Heart right ventricle (tissue), 16 donors: Measurements from ENCODE around the gene NCBP3. TPM values are rescaled to one million over a fixed set of nuclear protein-coding genes. Genes with fewer than 3 reads are reported as not detected.
"Not testable (repeated sequence)": the region's sequence is repeated elsewhere in the genome, so short reads cannot be mapped to it uniquely, and the experiment has no call there.

Source experiments
- ATAC-seq, 8 donors: fragments of 200-7000 bp; cut with Tn5 transposase; one replicate each; pipeline ENCODE4 v1.9.1; 2020; ENCODE audit warnings: mild to moderate bottlenecking in 8 of 8, moderate library complexity in 8 of 8, moderate number of reproducible peaks in 1 of 8
- DNase-seq, 2 donors: peaks; one replicate each; pipeline ENCODE4 v3.0.0-alpha.2; 2020
- H3K27ac ChIP-seq, 10 donors: fragments of 200-600 bp; sonication (generic) in 2 of 10; one replicate each; pipeline versions ENCODE4 v1.5.0 to v1.8.0; 2020 to 2022; ENCODE audit warnings: mild to moderate bottlenecking in 3 of 10
- H3K27me3 ChIP-seq, 7 donors: fragments of 200-600 bp; one replicate each; pipeline ENCODE4 v1.8.0; 2021 to 2022; ENCODE audit warnings: mild to moderate bottlenecking in 2 of 7
- H3K36me3 ChIP-seq, 9 donors: fragments of 200-600 bp; sonication (generic) in 1 of 9; one replicate each; pipeline versions ENCODE4 v1.5.0 to v1.8.0; 2020 to 2022; ENCODE audit warnings: mild to moderate bottlenecking in 2 of 9
- H3K4me1 ChIP-seq, 9 donors: fragments of 200-600 bp; sonication (generic) in 1 of 9; one replicate each; pipeline versions ENCODE4 v1.5.0 to v1.8.0; 2020 to 2022; ENCODE audit warnings: mild to moderate bottlenecking in 4 of 9
- H3K4me3 ChIP-seq, 10 donors: fragments of 200-600 bp; sonication (generic) in 2 of 10; one replicate each; pipeline versions ENCODE4 v1.5.0 to v1.8.0; 2020 to 2022; ENCODE audit warnings: mild to moderate bottlenecking in 7 of 10, moderate library complexity in 2 of 10
- H3K9me3 ChIP-seq, 11 donors: fragments of 200-600 bp in 10 of 11; sonication (generic) in 2 of 11; one replicate each; pipeline versions ENCODE4 v1.5.0 to v1.8.0; 2013 to 2022; ENCODE audit warnings: mild to moderate bottlenecking in 2 of 11, control low read depth in 1 of 11, moderate library complexity in 1 of 11
- CTCF ChIP-seq, 9 donors: fragments of 200-600 bp; sonication (generic) in 2 of 9; IDR thresholded peaks; one replicate each; pipeline versions ENCODE4 v1.5.0 to v1.8.0; 2021 to 2022; ENCODE audit warnings: antibody characterized with exemption in 9 of 9, mild to moderate bottlenecking in 5 of 9, moderate library complexity in 1 of 9
- WGBS, 2 donors: extraction: QIAGEN DNeasy Blood & Tissue Kit; methylation state at CpG; one replicate each; pipeline ENCODE4 v1.1.7; 2013; ENCODE audit warnings: inconsistent platforms in 1 of 2; 5-methylcytosine and 5-hydroxymethylcytosine counted together
- intact Hi-C, 10 donors: fragments of 100-400 bp; cut with DNase I; formaldehyde crosslinking; loops; one replicate each; pipeline versions ENCODE4 v1.11.1 to v1.14.2; 2022
- polyA plus RNA-seq, 2 donors: library from polyadenylated mRNA; stranded (reverse); fragments of 200-250 nt; gene quantifications; one replicate each; pipeline ENCODE4 v1.2.3, GENCODE V29; 2013
- total RNA-seq, 10 donors: library from RNA; stranded (reverse); fragmentation: NEBNext Ultra II Directional in 3 of 10; extraction: Animal tissue kit (Norgen Biotek cat#: 25700) in 3 of 10; gene quantifications; one replicate each; pipeline versions ENCODE4 v1.2.1 to v1.2.4, GENCODE V29; 2021 to 2023
- donor health status: Arrhythmogenic right ventricular cardiomyopathy.
- donor health status: ischemic (EF 13 %, LVEDD 7.1; RV severe dilation, severe dysfunction).
- donor health status: healthy with polysubstance abuse.
- donor health status: DM: no; HTN: yes; CAD: no.
- donor health status: DM: no; HTN: no; CAD: no.
- donor health status: ischemic (EF 25% LVEDD 6.9; RV normal size, moderate dysfunction).
- donor health status: ischemic (EF 25% LVEDD 5.7; RV mildly dilated, moderate dysfunction).
- donor health status: healthy.
- donor health status: DM: yes; HTN: yes; CAD: no.
- donor health status: Ischemic cardiomyopathy.
- donor health status: ischemic (EF 35%, LVEDD 5.7; RV mildly dilated, moderate dysfunction).
- donor health status: nonischemic (EF 11% LVEDD 7.7; RV severe dilation, severe dysfunction).
- donor health status: DM: yes; HTN: yes; CAD: no.
- donor health status: PGD.
- donor health status: ischemic (EF 29% LVEDD 5.4; RV normal size, mild dysfunction).
- donor health status: nonischemic (EF 23%, LVEDD 6.1; RV moderate dilation, normal function).

The NCBP3 gene
- total and polyA plus RNA-seq, 12 donors, result 7.3 to 30.9 (median 21.0) TPM

GRCh38 chr17:3857261-3858105 lies 11.4 kb upstream of the NCBP3 start:
- ATAC-seq, result no peak
- intact Hi-C loops, result no loop called here
- Histone ChIP-seq H3K4me1 (no peaks in the 10 kb centered on the region), H3K36me3 (peaks cover 0 to 28% (median 0%) of the 10 kb centered on the region in 9 donors), H3K27me3 (no peaks in the 10 kb centered on the region), H3K4me3 (no peak overlapping the region), H3K27ac (no peak overlapping the region), H3K9me3 (no peaks in the 10 kb centered on the region)
- no peak for TF ChIP-seq CTCF (IDR thresholded peaks at IDR 0.05)
- 81 to 86% methylated on average over 16 of the region's 16 CpGs for WGBS, 2 donors
- DNase-seq, result no peak

- H3K36me3 ChIP-seq, DNase-seq, ATAC-seq, intact Hi-C loops, H3K4me1 ChIP-seq, H3K4me3 ChIP-seq, H3K27ac ChIP-seq, H3K27me3 ChIP-seq, H3K9me3 ChIP-seq: not testable (repeated sequence)
- WGBS, 2 donors, result 94 to 95% methylated on average over 16 to 26 of the region's 36 CpGs
Observed at GRCh38 chr17:3854204-3854603, 8.2 kb upstream of the NCBP3 start.

- H3K4me1 ChIP-seq, result no peaks in the 10 kb centered on the region
- no peak overlapping the region for H3K4me3 ChIP-seq
- no peak for TF ChIP-seq CTCF (IDR thresholded peaks at IDR 0.05)
- no peak for DNase-seq
- WGBS, 2 donors, result 65 to 77% methylated on average over 10 of the region's 10 CpGs
- intact Hi-C loops, result no loop called here
- no peaks in the 10 kb centered on the region for H3K36me3 ChIP-seq
- no peak overlapping the region for H3K27ac ChIP-seq
- no peaks in the 10 kb centered on the region for H3K9me3 ChIP-seq
- ATAC-seq, result peak in 1 of 8 donors; percentile 20
- no peaks in the 10 kb centered on the region for H3K27me3 ChIP-seq
Observed at GRCh38 chr17:3852561-3852960, 6.5 kb upstream of the NCBP3 start.

- DNase-seq (no peak), ATAC-seq (no peak)
- TF ChIP-seq CTCF (IDR thresholded peaks at IDR 0.05), result no peak
- H3K27me3 ChIP-seq, result no peaks in the 10 kb centered on the region
- H3K4me3 ChIP-seq, result no peak overlapping the region
- intact Hi-C loops, result no loop called here
- H3K4me1 ChIP-seq, result peaks cover 0 to 2% (median 0%) of the 10 kb centered on the region in 9 donors
- no peak overlapping the region for H3K27ac ChIP-seq
- no peaks in the 10 kb centered on the region for H3K9me3 ChIP-seq
- no peaks in the 10 kb centered on the region for H3K36me3 ChIP-seq
- 80 to 82% methylated on average over 24 of the region's 24 CpGs for WGBS, 2 donors
Observed at GRCh38 chr17:3851461-3852100, 5.5 kb upstream of the NCBP3 start.
